ENCODE data around the gene MAFF.

GRCh38 chr22:38232196-38232595, 30.4 kb downstream of the MAFF start:
- TF ChIP-seq CTCF (IDR thresholded peaks at IDR 0.05; ENCODE audit: insufficient read depth, low read length) (no peak), POLR2AphosphoS5 (IDR thresholded peaks at IDR 0.05; ENCODE audit: low read depth) (no peak), REST (IDR thresholded peaks at IDR 0.05; ENCODE audit: insufficient replicate concordance, low read depth) (no peak), GABPA (IDR thresholded peaks at IDR 0.05; ENCODE audit: low read depth) (no peak), SPI1 (IDR thresholded peaks at IDR 0.05; ENCODE audit: borderline replicate concordance, low read depth) (no peak)
